Loucy (cell line): ENCODE measurements around the gene ASPSCR1.

ENCODE experiments used
- H2AFZ ChIP-seq: fragments of 200-600 bp; sonication (generic); 2 replicates; pipeline ENCODE4 v1.6.0; 2016; ENCODE audit warnings: antibody characterized with exemption, mild to moderate bottlenecking, low read length, moderate library complexity
- H3F3A ChIP-seq: fragments of 200-600 bp; 2 replicates; pipeline ENCODE4 v1.6.0; 2016; ENCODE audit warnings: antibody characterized with exemption, low read depth, mild to moderate bottlenecking
- H3K27me3 ChIP-seq: fragments of 200-600 bp; sonication (generic); 2 replicates; pipeline ENCODE4 v1.6.1; 2014; ENCODE audit warnings: low read length, mild to moderate bottlenecking; ENCODE audit not compliant: insufficient read depth, poor library complexity, severe bottlenecking
- H3K36me3 ChIP-seq: fragments of 200-600 bp; sonication (generic); 2 replicates; pipeline ENCODE4 v1.6.1; 2016; ENCODE audit warnings: low read length; ENCODE audit not compliant: insufficient read depth
- H3K4me1 ChIP-seq: fragments of 200-600 bp; sonication (generic); 2 replicates; pipeline ENCODE4 v1.5.1; 2014; ENCODE audit warnings: low read length, mild to moderate bottlenecking; ENCODE audit not compliant: insufficient read depth, poor library complexity, severe bottlenecking
- H3K4me2 ChIP-seq: fragments of 200-600 bp; sonication (generic); 2 replicates; pipeline ENCODE4 v1.6.0; 2014; ENCODE audit warnings: antibody characterized with exemption, low read length, low read depth, mild to moderate bottlenecking; ENCODE audit not compliant: poor library complexity, severe bottlenecking
- H3K4me3 ChIP-seq: fragments of 200-600 bp; sonication (generic); 2 replicates; pipeline ENCODE4 v1.5.1; 2014; ENCODE audit warnings: low read length, mild to moderate bottlenecking, mixed read lengths; ENCODE audit not compliant: poor library complexity, severe bottlenecking
- H3K79me2 ChIP-seq: fragments of 200-600 bp; sonication (generic); 2 replicates; pipeline ENCODE4 v1.6.1; 2014; ENCODE audit warnings: low read length; ENCODE audit not compliant: insufficient read depth
- H3K9ac ChIP-seq: fragments of 200-600 bp; sonication (generic); 2 replicates; pipeline ENCODE4 v1.6.0; 2014; ENCODE audit warnings: mild to moderate bottlenecking, low read depth, low read length, moderate library complexity; ENCODE audit not compliant: poor library complexity, severe bottlenecking
- H3K9me2 ChIP-seq: fragments of 200-600 bp; sonication (generic); replicated peaks from 2 replicates; pipeline ENCODE4 v1.6.1; 2016; ENCODE audit warnings: low read depth, low read length, mixed read lengths
- H3K9me3 ChIP-seq: fragments of 200-600 bp; sonication (generic); 2 replicates; pipeline ENCODE4 v1.6.1; 2014; ENCODE audit warnings: mild to moderate bottlenecking, antibody characterized with exemption, low read length, low read depth; ENCODE audit not compliant: insufficient read depth
- H4K20me1 ChIP-seq: fragments of 200-600 bp; sonication (generic); 2 replicates; pipeline ENCODE4 v1.6.0; 2014; ENCODE audit warnings: antibody characterized with exemption, low read length, mild to moderate bottlenecking; ENCODE audit not compliant: insufficient read depth, poor library complexity, severe bottlenecking
- CTCF ChIP-seq: fragments of 200-600 bp; sonication (generic); conservative IDR thresholded peaks from 2 replicates; pipeline ENCODE4 v1.5.1; 2014; ENCODE audit warnings: mild to moderate bottlenecking, antibody characterized with exemption, low read length
- EZH2phosphoT487 ChIP-seq: fragments of 200-600 bp; IDR thresholded peaks from 2 replicates; pipeline ENCODE4 v1.6.1; 2018; ENCODE audit warnings: antibody characterized with exemption, mild to moderate bottlenecking, moderate library complexity, borderline replicate concordance

Gene ASPSCR1

GRCh38 chr17:82051776-82052637 lies 74.6 kb downstream of the ASPSCR1 start, which contains the start of the genes GPS1 and RFNG:
Gene GPS1, plus strand, starts transcription at chr17:82051898. Its CDS starts 34 bp downstream, at chr17:82051932.
Gene RFNG, minus strand, starts transcription at chr17:82051811. Its CDS starts 45 bp downstream, at chr17:82051766.
- H2AFZ ChIP-seq, result no peak within 1 kb of the TSS; the same call in 1 of the 2 replicates
- H3F3A ChIP-seq, result no peaks in the 10 kb centered on the region
- peaks cover 21% of the 10 kb centered on the region for H3K4me1 ChIP-seq
- H4K20me1 ChIP-seq, result peaks cover 11% of the 10 kb centered on the region
- peaks cover 28% of the 10 kb centered on the region for H3K79me2 ChIP-seq
- H3K9me2 ChIP-seq, result no peaks in the 10 kb centered on the region
- H3K9me3 ChIP-seq, result no peaks in the 10 kb centered on the region
- no peaks in the 10 kb centered on the region for H3K27me3 ChIP-seq
- TF ChIP-seq CTCF, result no peak
- no peak for TF ChIP-seq EZH2phosphoT487
- H3K9ac ChIP-seq, result peak within 1 kb of the TSS; percentile 75
- peaks cover 11% of the 10 kb centered on the region; the same call in 1 of the 2 replicates for H3K36me3 ChIP-seq
- H3K4me3 ChIP-seq, result peak within 1 kb of the TSS; percentile 93
- H3K4me2 ChIP-seq, result peak within 1 kb of the TSS; percentile 83

GRCh38 chr17:82052638-82053059 lies 75.2 kb downstream of the ASPSCR1 start:
- Histone ChIP-seq H3K36me3 (peaks cover 16% of the 10 kb centered on the region; the same call in 1 of the 2 replicates), H4K20me1 (peaks cover 11% of the 10 kb centered on the region), H3K79me2 (peaks cover 28% of the 10 kb centered on the region), H3K9me2 (no peaks in the 10 kb centered on the region), H3K4me2 (peak overlapping the region; percentile 71), H3K9me3 (no peaks in the 10 kb centered on the region), H3K27me3 (no peaks in the 10 kb centered on the region), H3K4me1 (peaks cover 21% of the 10 kb centered on the region), H3K4me3 (peak overlapping the region; percentile 93), H3K9ac (peak overlapping the region; percentile 70), H2AFZ (no peak overlapping the region), H3F3A (no peaks in the 10 kb centered on the region)
- TF ChIP-seq CTCF, result no peak
- no peak for TF ChIP-seq EZH2phosphoT487

- peaks cover 21% of the 10 kb centered on the region; the same call in 1 of the 2 replicates for H3K36me3 ChIP-seq
- TF ChIP-seq EZH2phosphoT487 (no peak), CTCF (no peak)
- H3K4me1 ChIP-seq, result peaks cover 21% of the 10 kb centered on the region
- H2AFZ ChIP-seq, result no peak overlapping the region
- H3K79me2 ChIP-seq, result peaks cover 28% of the 10 kb centered on the region
- H3K27me3 ChIP-seq, result no peaks in the 10 kb centered on the region
- H3K9me3 ChIP-seq, result no peaks in the 10 kb centered on the region
- H3K4me3 ChIP-seq, result peak overlapping the region; percentile 93
- no peaks in the 10 kb centered on the region for H3F3A ChIP-seq
- peaks cover 11% of the 10 kb centered on the region for H4K20me1 ChIP-seq
- peak overlapping the region; percentile 70 for H3K9ac ChIP-seq
- H3K9me2 ChIP-seq, result no peaks in the 10 kb centered on the region
- peak overlapping the region; percentile 71 for H3K4me2 ChIP-seq
Observed at GRCh38 chr17:82053130-82053529, 75.7 kb downstream of the ASPSCR1 start.
